Breast epithelium (tissue), 3 donors: ENCODE measurements around the gene CLDN9.

ENCODE experiments used
- POLR2A ChIP-seq: fragments of 450-650 bp; IDR thresholded peaks from one replicate; pipeline ENCODE4 v1.6.1; 2016; ENCODE audit warnings: antibody characterized with exemption, mild to moderate bottlenecking, moderate library complexity
- POLR2AphosphoS5 ChIP-seq, 3 donors: sonication (generic); formaldehyde crosslinking; IDR thresholded peaks; one replicate each; pipeline ENCODE4 v1.6.1; 2017; ENCODE audit warnings: antibody characterized with exemption in 3 of 3
- TF ChIP-seq, protein P1 (sequence below), 3 donors: fragments of 450-650 bp; IDR thresholded peaks; one replicate each; pipeline ENCODE4 v1.5.1; 2016 to 2017; ENCODE audit warnings: antibody characterized with exemption in 3 of 3, mild to moderate bottlenecking in 3 of 3, moderate library complexity in 3 of 3

DNA sequence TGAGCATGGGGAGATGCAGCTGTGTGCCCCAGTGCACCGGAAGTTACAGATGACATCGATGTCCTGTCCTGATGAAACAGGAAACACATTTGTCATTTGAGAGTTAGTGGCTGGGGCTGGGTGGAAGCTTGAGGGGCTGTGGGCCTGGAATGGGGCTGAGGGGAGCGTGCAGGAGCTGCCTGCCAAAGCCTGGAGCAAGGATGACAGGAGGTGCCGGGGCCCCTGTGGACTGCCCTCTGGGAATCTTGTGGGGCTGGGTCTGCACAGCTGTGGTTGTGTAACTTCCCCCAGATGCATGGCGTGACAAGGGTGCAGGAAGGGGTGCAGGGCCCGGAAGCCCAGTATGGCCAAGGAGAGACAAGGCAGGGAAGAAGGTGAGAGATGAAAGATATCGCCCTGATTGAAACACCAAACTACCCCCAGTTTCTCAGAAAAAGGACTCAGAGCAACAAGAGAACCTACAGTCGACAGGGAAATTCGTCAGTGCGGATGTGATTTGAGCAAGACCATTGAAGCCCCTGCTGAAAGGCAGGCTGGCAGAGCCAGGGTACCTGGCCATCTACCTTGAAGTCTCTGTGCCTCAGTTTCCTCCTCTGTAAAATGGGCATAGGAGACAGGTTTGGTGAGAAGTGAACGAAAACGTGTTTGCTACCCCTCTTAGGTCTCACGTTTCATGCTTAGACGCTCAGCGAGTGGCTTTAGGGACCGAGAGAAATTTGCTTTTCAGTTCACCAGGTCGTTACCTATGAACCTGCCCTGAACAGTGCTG lies 42.4 kb downstream of the CLDN9 start:
- TF ChIP-seq, protein P1, sequence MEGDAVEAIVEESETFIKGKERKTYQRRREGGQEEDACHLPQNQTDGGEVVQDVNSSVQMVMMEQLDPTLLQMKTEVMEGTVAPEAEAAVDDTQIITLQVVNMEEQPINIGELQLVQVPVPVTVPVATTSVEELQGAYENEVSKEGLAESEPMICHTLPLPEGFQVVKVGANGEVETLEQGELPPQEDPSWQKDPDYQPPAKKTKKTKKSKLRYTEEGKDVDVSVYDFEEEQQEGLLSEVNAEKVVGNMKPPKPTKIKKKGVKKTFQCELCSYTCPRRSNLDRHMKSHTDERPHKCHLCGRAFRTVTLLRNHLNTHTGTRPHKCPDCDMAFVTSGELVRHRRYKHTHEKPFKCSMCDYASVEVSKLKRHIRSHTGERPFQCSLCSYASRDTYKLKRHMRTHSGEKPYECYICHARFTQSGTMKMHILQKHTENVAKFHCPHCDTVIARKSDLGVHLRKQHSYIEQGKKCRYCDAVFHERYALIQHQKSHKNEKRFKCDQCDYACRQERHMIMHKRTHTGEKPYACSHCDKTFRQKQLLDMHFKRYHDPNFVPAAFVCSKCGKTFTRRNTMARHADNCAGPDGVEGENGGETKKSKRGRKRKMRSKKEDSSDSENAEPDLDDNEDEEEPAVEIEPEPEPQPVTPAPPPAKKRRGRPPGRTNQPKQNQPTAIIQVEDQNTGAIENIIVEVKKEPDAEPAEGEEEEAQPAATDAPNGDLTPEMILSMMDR (IDR thresholded peaks at IDR 0.05): no peak
- TF ChIP-seq POLR2AphosphoS5 (IDR thresholded peaks at IDR 0.05) (no peak), POLR2A (no peak)
